GM19035 (cell line): ENCODE results near the gene C1orf167.

Source experiments
- ATAC-seq: cut with Tn5 transposase; IDR thresholded peaks from one replicate; pipeline ENCODE4 v1.9.1; 2021; ENCODE audit not compliant: unreplicated experiment

Gene C1orf167

GRCh38 chr1:11784256-11784992 is 22.4 kb downstream of the C1orf167 start:
- ATAC-seq, result no peak

- ATAC-seq, result no peak
Observed at GRCh38 chr1:11784993-11785769, 23.2 kb downstream of the C1orf167 start.

- ATAC-seq, result no peak
Observed at GRCh38 chr1:11786168-11786567, 24.2 kb downstream of the C1orf167 start.

DNA sequence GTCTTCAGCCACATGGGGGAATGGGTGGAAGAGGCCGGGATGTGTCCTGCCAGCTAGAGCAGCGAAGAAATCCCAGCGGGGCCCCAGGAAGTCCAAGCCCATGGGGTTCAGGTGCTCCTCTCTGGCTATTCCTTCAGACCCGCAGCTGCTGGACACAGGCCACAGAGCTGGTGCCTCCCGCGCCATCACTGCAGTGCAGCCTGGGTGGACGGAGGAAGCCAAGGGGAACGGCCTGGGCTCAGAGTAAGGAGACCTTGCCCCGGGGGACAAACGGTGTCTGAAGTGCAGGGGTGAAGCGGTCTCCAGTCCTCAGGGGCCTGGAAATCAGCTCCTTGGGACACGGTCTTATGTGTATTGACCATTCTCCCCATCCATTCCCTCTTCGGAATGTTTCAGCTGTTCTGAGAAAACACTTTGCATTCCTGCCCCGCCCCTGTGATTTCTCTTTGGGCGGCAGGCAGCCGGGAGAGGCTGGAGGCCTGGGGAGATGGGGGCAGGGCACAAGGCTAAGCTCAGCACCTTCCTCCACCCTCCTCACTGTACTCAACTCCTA is 25.3 kb downstream of the C1orf167 start:
- ATAC-seq, result no peak

- ATAC-seq, result no peak
Observed at GRCh38 chr1:11787804-11788436, 25.9 kb downstream of the C1orf167 start.

DNA sequence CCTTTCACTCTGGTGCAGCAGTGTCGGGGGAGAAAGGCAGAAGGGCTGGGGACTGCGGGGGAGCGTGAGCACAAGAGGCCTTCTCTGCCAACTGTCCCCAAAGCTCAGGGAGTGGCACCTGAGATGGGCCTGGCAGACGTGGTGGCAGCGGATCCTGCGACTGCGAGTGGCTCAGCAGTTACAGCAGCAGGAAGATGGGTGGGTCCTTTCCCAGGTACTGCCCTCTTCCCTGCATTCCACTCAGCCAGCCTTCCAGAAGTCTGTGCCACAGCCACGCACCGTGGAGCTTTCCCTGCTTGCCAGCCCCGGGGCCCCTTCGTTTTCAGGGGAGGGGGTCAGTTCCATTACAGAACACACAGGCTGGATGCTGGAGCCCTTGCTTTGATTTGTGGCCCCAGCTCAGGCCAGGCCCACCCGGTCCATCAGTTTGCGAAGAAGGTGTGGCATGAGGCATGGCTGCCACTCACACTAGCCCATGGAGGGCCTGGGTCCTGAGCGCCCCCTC is 26.6 kb downstream of the C1orf167 start:
- ATAC-seq, result no peak

DNA sequence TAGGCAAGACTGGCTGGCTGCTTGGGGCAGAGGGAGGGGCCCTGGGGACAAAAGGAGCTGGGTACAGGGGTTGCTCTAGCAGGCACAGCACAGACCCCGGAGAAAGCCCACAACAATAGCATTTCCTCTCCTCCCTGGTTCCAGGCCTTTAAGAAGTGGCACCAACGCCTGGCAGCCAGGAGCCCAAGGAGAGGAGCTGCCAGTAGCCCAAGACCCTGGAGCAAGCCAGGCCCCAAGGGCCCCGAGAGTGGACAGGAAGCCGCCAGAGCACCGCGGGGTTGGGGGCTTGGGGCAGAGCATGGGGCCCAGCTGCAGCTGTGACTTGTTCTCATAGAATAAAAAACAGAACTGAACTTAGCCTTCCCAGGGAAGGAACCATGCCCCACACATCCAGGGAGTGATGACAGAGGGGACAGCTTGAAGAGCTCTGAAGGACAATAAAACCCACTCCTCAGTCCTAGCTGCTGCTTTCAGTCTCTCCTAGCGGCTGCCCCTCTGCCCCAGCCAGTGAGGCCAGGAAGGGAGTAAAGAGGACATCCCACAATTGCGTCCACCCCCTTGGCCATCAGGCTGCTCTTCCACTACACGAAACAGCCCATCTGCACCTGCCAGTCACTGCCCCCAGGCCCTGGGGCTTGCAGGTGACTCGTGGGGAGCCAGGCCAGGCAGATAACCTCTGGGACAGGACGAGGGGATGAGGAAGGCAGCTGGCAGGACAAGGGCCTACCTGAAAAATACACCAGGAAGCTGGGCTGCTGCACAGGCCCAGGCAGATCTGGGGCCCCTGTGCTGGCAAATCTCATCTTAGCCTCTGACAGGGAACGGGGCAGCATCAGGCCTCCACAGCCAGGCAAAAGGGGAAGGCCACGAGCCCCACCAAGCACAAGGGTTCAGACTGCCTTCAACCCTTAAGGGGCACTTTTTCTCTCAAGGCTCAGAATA is 27.4 kb downstream of the C1orf167 start:
- ATAC-seq, result no peak

GRCh38 chr1:11790101-11790879 is 28.3 kb downstream of the C1orf167 start:
- ATAC-seq, result no peak

DNA sequence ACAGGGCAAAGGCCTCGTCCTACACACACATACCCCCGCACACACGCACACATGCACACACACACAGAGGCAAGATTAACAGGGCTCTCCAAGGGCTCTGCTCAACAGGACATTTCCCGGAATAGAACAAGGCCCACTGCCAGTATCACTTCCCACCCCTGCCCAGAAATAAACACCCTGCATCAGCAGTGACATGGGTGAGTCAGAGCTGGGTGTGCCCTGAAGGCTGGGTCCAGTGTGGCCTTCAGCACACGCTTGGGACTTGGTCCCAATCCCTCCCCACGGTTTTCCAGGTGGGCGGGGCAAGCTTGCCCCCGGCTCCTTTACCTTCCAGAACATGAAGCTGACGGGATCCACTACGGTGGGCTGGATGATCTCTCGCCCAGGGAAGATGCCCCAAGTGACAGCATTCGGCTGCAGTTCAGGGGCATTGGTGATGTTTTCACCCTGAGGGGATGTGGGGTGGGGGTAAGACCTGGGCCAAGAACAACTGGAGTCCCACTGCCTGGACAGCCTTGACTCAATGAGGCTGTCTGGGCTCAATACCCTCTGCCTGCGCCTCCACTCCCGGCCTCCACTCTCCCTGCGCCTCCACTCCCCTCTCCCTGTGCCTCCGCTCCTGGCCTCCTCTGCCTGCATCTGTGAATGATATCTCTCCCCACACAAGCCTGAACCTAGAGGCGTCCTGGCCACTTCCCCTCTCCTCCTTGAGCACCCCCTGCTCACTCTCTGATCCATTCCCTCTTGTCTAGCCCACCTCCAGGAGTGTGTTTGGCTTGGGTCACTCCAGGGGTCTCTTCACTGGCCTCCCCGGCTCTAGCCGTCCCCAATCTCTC is 29.1 kb downstream of the C1orf167 start:
- ATAC-seq, result no peak

GRCh38 chr1:11792106-11792505 is 30.1 kb downstream of the C1orf167 start:
- no peak for ATAC-seq

- no peak for ATAC-seq
Observed at GRCh38 chr1:11793819-11794218, 31.8 kb downstream of the C1orf167 start.

- no peak for ATAC-seq
Observed at GRCh38 chr1:11794446-11795237, 32.6 kb downstream of the C1orf167 start.

DNA sequence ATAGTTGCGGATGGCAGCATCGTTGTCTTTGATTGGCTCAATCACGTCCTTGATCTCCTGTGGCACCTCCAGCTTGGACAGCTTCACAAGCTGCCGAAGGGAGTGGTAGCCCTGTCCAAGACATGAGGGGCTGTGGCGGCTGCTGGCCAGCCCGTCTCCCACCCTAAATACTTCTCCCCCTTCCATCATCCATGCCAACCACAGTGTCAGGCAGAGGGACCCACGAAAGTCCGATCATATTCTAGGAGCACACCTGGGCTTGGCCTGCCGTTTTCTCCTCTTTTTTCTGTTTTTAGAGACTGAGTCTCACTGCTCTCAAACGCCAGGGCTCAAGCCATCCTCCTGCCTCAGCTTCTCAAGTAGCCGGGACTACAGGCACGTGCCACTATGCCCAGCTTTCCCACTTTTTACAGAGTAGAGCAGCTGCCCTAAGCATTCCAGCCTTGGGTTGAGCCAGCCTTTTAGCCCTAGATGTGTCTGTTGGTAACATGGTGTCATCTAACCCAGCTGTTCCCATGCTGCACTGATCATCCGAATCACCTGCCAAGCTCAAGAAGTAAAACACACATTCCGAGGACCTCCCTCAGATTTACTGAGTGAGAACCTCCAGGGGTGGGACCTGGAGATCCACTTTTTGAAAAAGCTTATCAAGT is 33.4 kb downstream of the C1orf167 start:
- ATAC-seq, result no peak

- ATAC-seq, result no peak
Observed at GRCh38 chr1:11796036-11796828, 34.2 kb downstream of the C1orf167 start.

GRCh38 chr1:11797525-11798216 is 35.7 kb downstream of the C1orf167 start:
- ATAC-seq, result no peak

GRCh38 chr1:11799099-11799498 is 37.1 kb downstream of the C1orf167 start:
- no peak for ATAC-seq
